GM23338 (cell line): ENCODE measurements around the gene IL11RA. TPM values are rescaled to one million over a fixed set of nuclear protein-coding genes. Genes with fewer than 3 reads are reported as not detected.
A peak's percentile ranks its signal among the peaks of the same experiment; 100 is the strongest.

ENCODE experiments used
- ATAC-seq: fragments of 200-7000 bp; cut with Tn5 transposase; 3 replicates; pipeline ENCODE4 v1.9.1; 2020
- DNase-seq: peaks from one replicate; pipeline ENCODE4 v3.0.0-alpha.2; 2015; ENCODE audit warnings: low spot score
- H2AFZ ChIP-seq: fragments of 200-600 bp; sonication (generic); 2 replicates; pipeline ENCODE4 v1.8.0; 2016; ENCODE audit warnings: antibody characterized with exemption, mild to moderate bottlenecking, moderate library complexity
- H3F3A ChIP-seq: fragments of 200-600 bp; sonication (generic); replicated peaks from 2 replicates; pipeline ENCODE4 v1.8.0; 2017; ENCODE audit warnings: antibody characterized with exemption, mixed run types, low read depth
- H3K27ac ChIP-seq: fragments of 200-600 bp; sonication (generic); 2 replicates; pipeline ENCODE4 v1.6.1; 2016; ENCODE audit warnings: low read depth
- H3K27me3 ChIP-seq: fragments of 200-600 bp; sonication (generic); 2 replicates; pipeline ENCODE4 v1.8.0; 2016; ENCODE audit warnings: mild to moderate bottlenecking, mixed run types, moderate library complexity; ENCODE audit not compliant: insufficient read depth
- H3K36me3 ChIP-seq: fragments of 200-600 bp; sonication (generic); 2 replicates; pipeline ENCODE4 v1.8.0; 2016; ENCODE audit warnings: mild to moderate bottlenecking; ENCODE audit not compliant: insufficient read depth
- H3K4me1 ChIP-seq: fragments of 200-600 bp; sonication (generic); 2 replicates; pipeline ENCODE4 v1.8.0; 2016; ENCODE audit warnings: mild to moderate bottlenecking, moderate library complexity; ENCODE audit not compliant: insufficient read depth
- H3K4me2 ChIP-seq: fragments of 200-600 bp; sonication (generic); 2 replicates; pipeline ENCODE4 v1.7.1; 2017; ENCODE audit warnings: mixed run types
- H3K4me3 ChIP-seq: fragments of 200-600 bp; sonication (generic); 2 replicates; pipeline ENCODE4 v1.6.1; 2016; ENCODE audit warnings: mixed run types
- H3K79me2 ChIP-seq: fragments of 200-600 bp; sonication (generic); replicated peaks from 2 replicates; pipeline ENCODE4 v1.8.0; 2017; ENCODE audit warnings: mild to moderate bottlenecking; ENCODE audit not compliant: insufficient read depth
- H3K9me2 ChIP-seq: fragments of 200-600 bp; sonication (generic); 2 replicates; pipeline ENCODE4 v1.8.0; 2017; ENCODE audit not compliant: insufficient read depth
- H4K20me1 ChIP-seq: fragments of 200-600 bp; sonication (generic); replicated peaks from 2 replicates; pipeline ENCODE4 v1.8.0; 2017; ENCODE audit warnings: mild to moderate bottlenecking; ENCODE audit not compliant: insufficient read depth
- H3K27ac Mint-ChIP-seq: 2 replicates; pipeline ENCODE4 v1.8.0; 2020; ENCODE audit warnings: inconsistent platforms, mild to moderate bottlenecking, moderate library complexity, mixed read lengths
- H3K27me3 Mint-ChIP-seq: 3 replicates; pipeline ENCODE4 v1.8.0; 2022; ENCODE audit warnings: low read depth, mild to moderate bottlenecking, moderate library complexity, mixed read lengths, inconsistent platforms; ENCODE audit not compliant: insufficient read depth, poor library complexity
- H3K36me3 Mint-ChIP-seq: 3 replicates; pipeline ENCODE4 v1.8.0; 2021; ENCODE audit warnings: low read depth, mild to moderate bottlenecking, inconsistent platforms, moderate library complexity, mixed read lengths
- H3K4me1 Mint-ChIP-seq: 3 replicates; pipeline ENCODE4 v1.8.0; 2020; ENCODE audit warnings: mild to moderate bottlenecking, inconsistent platforms, mixed read lengths
- H3K4me3 Mint-ChIP-seq: 3 replicates; pipeline ENCODE4 v1.8.0; 2021; ENCODE audit warnings: moderate library complexity, mild to moderate bottlenecking, inconsistent platforms, mixed read lengths
- H3K9me3 Mint-ChIP-seq: 3 replicates; pipeline ENCODE4 v1.8.0; 2020; ENCODE audit warnings: moderate library complexity, mild to moderate bottlenecking, inconsistent platforms, mixed read lengths
- CREB1 ChIP-seq: fragments of 250-450 bp; sonication (Bioruptor Pico); IDR thresholded peaks from 2 replicates; pipeline ENCODE4 v1.5.0; 2020; ENCODE audit warnings: low read depth, mild to moderate bottlenecking, moderate library complexity
- CTCF ChIP-seq, 2 experiments: fragments of 200-600 bp in 1 of 2; sonication (generic) in 1 of 2; conservative IDR thresholded peaks; 2 replicates each; pipeline versions ENCODE4 v1.5.1 to v1.6.1; 2016 to 2017; ENCODE audit warnings: antibody characterized with exemption in 2 of 2, low read depth in 2 of 2, mild to moderate bottlenecking in 2 of 2, moderate library complexity in 1 of 2
- EZH2 ChIP-seq: fragments of 200-600 bp; sonication (generic); IDR thresholded peaks from one replicate; pipeline ENCODE4 v1.8.0; 2017; ENCODE audit warnings: antibody characterized with exemption, mild to moderate bottlenecking, low read depth; ENCODE audit not compliant: unreplicated experiment
- EZH2phosphoT487 ChIP-seq: fragments of 200-600 bp; sonication (generic); IDR thresholded peaks from one replicate; pipeline ENCODE4 v1.8.1; 2018; ENCODE audit warnings: antibody characterized with exemption; ENCODE audit not compliant: unreplicated experiment
- JUNB ChIP-seq: IDR thresholded peaks from one replicate; pipeline ENCODE4 v1.6.1; 2016; ENCODE audit warnings: antibody characterized with exemption; ENCODE audit not compliant: unreplicated experiment
- NANOG ChIP-seq: IDR thresholded peaks from 2 replicates; pipeline ENCODE4 v1.6.1; 2016; ENCODE audit warnings: antibody characterized with exemption, borderline replicate concordance
- POLR2AphosphoS5 ChIP-seq: IDR thresholded peaks from 2 replicates; pipeline ENCODE4 v1.6.1; 2016; ENCODE audit warnings: antibody characterized with exemption, low read depth
- REST ChIP-seq: IDR thresholded peaks from one replicate; pipeline ENCODE4 v1.6.1; 2018; ENCODE audit warnings: antibody characterized with exemption; ENCODE audit not compliant: unreplicated experiment
- STAT1 ChIP-seq: IDR thresholded peaks from one replicate; pipeline ENCODE4 v1.6.1; 2016; ENCODE audit warnings: antibody characterized with exemption; ENCODE audit not compliant: unreplicated experiment
- ZNF114 ChIP-seq: fragments of 250-450 bp; sonication (Bioruptor Pico); IDR thresholded peaks from 2 replicates; pipeline ENCODE4 v1.5.0; 2020; ENCODE audit warnings: mild to moderate bottlenecking, moderate library complexity
- ZNF331 ChIP-seq: fragments of 250-450 bp; sonication (Bioruptor Pico); IDR thresholded peaks from 2 replicates; pipeline ENCODE4 v1.5.0; 2020; ENCODE audit warnings: low read depth, mild to moderate bottlenecking, moderate library complexity
- polyA plus RNA-seq: library from polyadenylated mRNA; unstranded; fragments of >200 nt; fragmentation: Nextera tagmentation; extraction: Ambion mirVana; gene quantifications from 2 replicates; pipeline ENCODE4 v1.2.1, GENCODE V29; 2016
- total RNA-seq: library from RNA; depleted of rRNA; stranded (reverse); fragments of >200 nt; shearing (Covaris generic); gene quantifications from 2 replicates; pipeline ENCODE4 v1.2.3, GENCODE V29; 2014
- TF ChIP-seq, protein P1 (sequence below): IDR thresholded peaks from 2 replicates; pipeline ENCODE4 v1.6.1; 2016; ENCODE audit warnings: antibody characterized with exemption
- TF ChIP-seq, protein P2 (sequence below): fragments of 250-450 bp; sonication (Bioruptor Pico); IDR thresholded peaks from 2 replicates; pipeline ENCODE4 v1.5.0; 2020; ENCODE audit warnings: mild to moderate bottlenecking, moderate library complexity

Gene IL11RA
- total and polyA plus RNA-seq, 2 experiments from 2014 or later = 3.1 to 5.8 TPM

DNA sequence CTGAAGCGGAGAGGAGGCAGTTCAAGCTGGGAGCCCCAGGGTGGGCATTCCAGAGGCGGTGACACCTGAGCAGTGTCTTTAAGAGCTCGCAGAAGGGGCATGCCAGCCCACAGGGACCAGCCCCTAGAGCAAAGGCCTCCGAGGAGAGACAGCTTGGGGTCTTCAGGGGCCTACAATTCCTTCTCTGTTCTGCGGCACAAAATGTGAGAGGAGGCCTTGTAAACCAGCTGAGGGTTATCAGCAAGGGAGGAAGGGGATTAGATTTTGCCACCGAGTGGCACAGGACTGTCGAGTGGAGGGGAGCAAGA, 13.9 kb upstream of the IL11RA start:
- Mint-ChIP-seq H3K9me3 (no peaks in the 10 kb centered on the region), H3K36me3 (peaks cover 26% of the 10 kb centered on the region), H3K27ac (peak overlapping the region; percentile 83), H3K27me3 (peaks cover 20% of the 10 kb centered on the region), H3K4me1 (peaks cover 24% of the 10 kb centered on the region), H3K4me3 (peak overlapping the region; percentile 90)
- H3K79me2 ChIP-seq = peaks cover 12% of the 10 kb centered on the region; the same call in 1 of the 2 replicates
- no peaks in the 10 kb centered on the region for H3K36me3 ChIP-seq
- no peaks in the 10 kb centered on the region for H3K9me2 ChIP-seq
- H3K4me3 ChIP-seq = peak overlapping the region; percentile 84
- no peak for DNase-seq
- ATAC-seq = no peak
- no peak for TF ChIP-seq JUNB
- no peak for TF ChIP-seq EZH2
- TF ChIP-seq REST = no peak
- TF ChIP-seq, protein P1, sequence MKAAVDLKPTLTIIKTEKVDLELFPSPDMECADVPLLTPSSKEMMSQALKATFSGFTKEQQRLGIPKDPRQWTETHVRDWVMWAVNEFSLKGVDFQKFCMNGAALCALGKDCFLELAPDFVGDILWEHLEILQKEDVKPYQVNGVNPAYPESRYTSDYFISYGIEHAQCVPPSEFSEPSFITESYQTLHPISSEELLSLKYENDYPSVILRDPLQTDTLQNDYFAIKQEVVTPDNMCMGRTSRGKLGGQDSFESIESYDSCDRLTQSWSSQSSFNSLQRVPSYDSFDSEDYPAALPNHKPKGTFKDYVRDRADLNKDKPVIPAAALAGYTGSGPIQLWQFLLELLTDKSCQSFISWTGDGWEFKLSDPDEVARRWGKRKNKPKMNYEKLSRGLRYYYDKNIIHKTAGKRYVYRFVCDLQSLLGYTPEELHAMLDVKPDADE = no peak
- TF ChIP-seq STAT1 = no peak
- no peak for TF ChIP-seq ZNF331 (CRISPR knock-in tag)
- TF ChIP-seq CTCF (conservative IDR thresholded peaks at IDR 0.05; ENCODE audit: low read depth in 2 of 2) = no peak
- TF ChIP-seq ZNF114 (CRISPR knock-in tag) = no peak
- TF ChIP-seq CREB1 (CRISPR knock-in tag) = no peak
- TF ChIP-seq NANOG = no peak
- TF ChIP-seq, protein P2, sequence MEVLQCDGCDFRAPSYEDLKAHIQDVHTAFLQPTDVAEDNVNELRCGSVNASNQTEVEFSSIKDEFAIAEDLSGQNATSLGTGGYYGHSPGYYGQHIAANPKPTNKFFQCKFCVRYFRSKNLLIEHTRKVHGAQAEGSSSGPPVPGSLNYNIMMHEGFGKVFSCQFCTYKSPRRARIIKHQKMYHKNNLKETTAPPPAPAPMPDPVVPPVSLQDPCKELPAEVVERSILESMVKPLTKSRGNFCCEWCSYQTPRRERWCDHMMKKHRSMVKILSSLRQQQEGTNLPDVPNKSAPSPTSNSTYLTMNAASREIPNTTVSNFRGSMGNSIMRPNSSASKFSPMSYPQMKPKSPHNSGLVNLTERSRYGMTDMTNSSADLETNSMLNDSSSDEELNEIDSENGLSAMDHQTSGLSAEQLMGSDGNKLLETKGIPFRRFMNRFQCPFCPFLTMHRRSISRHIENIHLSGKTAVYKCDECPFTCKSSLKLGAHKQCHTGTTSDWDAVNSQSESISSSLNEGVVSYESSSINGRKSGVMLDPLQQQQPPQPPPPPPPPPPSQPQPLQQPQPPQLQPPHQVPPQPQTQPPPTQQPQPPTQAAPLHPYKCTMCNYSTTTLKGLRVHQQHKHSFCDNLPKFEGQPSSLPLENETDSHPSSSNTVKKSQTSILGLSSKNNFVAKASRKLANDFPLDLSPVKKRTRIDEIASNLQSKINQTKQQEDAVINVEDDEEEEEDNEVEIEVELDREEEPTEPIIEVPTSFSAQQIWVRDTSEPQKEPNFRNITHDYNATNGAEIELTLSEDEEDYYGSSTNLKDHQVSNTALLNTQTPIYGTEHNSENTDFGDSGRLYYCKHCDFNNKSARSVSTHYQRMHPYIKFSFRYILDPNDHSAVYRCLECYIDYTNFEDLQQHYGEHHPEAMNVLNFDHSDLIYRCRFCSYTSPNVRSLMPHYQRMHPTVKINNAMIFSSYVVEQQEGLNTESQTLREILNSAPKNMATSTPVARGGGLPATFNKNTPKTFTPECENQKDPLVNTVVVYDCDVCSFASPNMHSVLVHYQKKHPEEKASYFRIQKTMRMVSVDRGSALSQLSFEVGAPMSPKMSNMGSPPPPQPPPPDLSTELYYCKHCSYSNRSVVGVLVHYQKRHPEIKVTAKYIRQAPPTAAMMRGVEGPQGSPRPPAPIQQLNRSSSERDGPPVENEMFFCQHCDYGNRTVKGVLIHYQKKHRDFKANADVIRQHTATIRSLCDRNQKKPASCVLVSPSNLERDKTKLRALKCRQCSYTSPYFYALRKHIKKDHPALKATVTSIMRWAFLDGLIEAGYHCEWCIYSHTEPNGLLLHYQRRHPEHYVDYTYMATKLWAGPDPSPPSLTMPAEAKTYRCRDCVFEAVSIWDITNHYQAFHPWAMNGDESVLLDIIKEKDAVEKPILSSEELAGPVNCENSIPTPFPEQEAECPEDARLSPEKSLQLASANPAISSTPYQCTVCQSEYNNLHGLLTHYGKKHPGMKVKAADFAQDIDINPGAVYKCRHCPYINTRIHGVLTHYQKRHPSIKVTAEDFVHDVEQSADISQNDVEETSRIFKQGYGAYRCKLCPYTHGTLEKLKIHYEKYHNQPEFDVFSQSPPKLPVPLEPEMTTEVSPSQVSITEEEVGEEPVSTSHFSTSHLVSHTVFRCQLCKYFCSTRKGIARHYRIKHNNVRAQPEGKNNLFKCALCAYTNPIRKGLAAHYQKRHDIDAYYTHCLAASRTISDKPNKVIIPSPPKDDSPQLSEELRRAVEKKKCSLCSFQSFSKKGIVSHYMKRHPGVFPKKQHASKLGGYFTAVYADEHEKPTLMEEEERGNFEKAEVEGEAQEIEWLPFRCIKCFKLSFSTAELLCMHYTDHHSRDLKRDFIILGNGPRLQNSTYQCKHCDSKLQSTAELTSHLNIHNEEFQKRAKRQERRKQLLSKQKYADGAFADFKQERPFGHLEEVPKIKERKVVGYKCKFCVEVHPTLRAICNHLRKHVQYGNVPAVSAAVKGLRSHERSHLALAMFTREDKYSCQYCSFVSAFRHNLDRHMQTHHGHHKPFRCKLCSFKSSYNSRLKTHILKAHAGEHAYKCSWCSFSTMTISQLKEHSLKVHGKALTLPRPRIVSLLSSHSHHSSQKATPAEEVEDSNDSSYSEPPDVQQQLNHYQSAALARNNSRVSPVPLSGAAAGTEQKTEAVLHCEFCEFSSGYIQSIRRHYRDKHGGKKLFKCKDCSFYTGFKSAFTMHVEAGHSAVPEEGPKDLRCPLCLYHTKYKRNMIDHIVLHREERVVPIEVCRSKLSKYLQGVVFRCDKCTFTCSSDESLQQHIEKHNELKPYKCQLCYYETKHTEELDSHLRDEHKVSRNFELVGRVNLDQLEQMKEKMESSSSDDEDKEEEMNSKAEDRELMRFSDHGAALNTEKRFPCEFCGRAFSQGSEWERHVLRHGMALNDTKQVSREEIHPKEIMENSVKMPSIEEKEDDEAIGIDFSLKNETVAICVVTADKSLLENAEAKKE (CRISPR knock-in tag) = no peak
- TF ChIP-seq POLR2AphosphoS5 = no peak
- no peak for TF ChIP-seq EZH2phosphoT487
- H4K20me1 ChIP-seq = peaks cover 3% of the 10 kb centered on the region
- H2AFZ ChIP-seq = peak overlapping the region; percentile 45
- peaks cover 13% of the 10 kb centered on the region for H3K27me3 ChIP-seq
- H3F3A ChIP-seq = peaks cover 8% of the 10 kb centered on the region; the same call in 1 of the 2 replicates
- H3K4me1 ChIP-seq = peaks cover 8% of the 10 kb centered on the region
- peak overlapping the region; percentile 92 for H3K4me2 ChIP-seq
- no peak overlapping the region for H3K27ac ChIP-seq
